K562 (cell line): ENCODE measurements around the gene OSBPL3. TPM values are rescaled to one million over a fixed set of nuclear protein-coding genes. Genes with fewer than 3 reads are reported as not detected.
A peak's percentile ranks its signal among the peaks of the same experiment; 100 is the strongest.

Experiments used
- AFF4 ChIP-seq: sonication (generic); formaldehyde crosslinking; IDR thresholded peaks from 2 replicates; pipeline ENCODE4 v1.8.0; 2023; ENCODE audit warnings: mild to moderate bottlenecking, missing genetic modification reagents
- ATF6 ChIP-seq: sonication (generic); formaldehyde crosslinking; IDR thresholded peaks from 2 replicates; pipeline ENCODE4 v1.4.0; 2020; ENCODE audit warnings: mild to moderate bottlenecking, missing genetic modification reagents
- BRCA1 ChIP-seq, 2 experiments: fragments of 450-650 bp in 1 of 2; sonication (generic) in 1 of 2; formaldehyde crosslinking in 1 of 2; IDR thresholded peaks; 2 replicates each; pipeline versions ENCODE4 v1.5.0 to v1.6.1; 2017 to 2020; ENCODE audit warnings: mild to moderate bottlenecking in 1 of 2, missing genetic modification reagents in 1 of 2
- CBFA2T2 ChIP-seq: fragments of 450-650 bp; conservative IDR thresholded peaks from 2 replicates; pipeline ENCODE4 v1.6.1; 2017; ENCODE audit warnings: mild to moderate bottlenecking
- CREM ChIP-seq: IDR thresholded peaks from 2 replicates; pipeline ENCODE4 v1.6.1; 2014; ENCODE audit warnings: antibody characterized with exemption, low read depth
- E2F5 ChIP-seq: sonication (generic); formaldehyde crosslinking; IDR thresholded peaks from 2 replicates; pipeline ENCODE4 v1.8.0; 2022; ENCODE audit warnings: mild to moderate bottlenecking, missing genetic modification reagents
- E4F1 ChIP-seq: fragments of 250-450 bp; sonication (Bioruptor Pico); IDR thresholded peaks from 2 replicates; pipeline ENCODE4 v1.5.0; 2021; ENCODE audit warnings: mild to moderate bottlenecking, borderline replicate concordance
- GABPB2 ChIP-seq: fragments of 250-450 bp; sonication (Bioruptor Pico); conservative IDR thresholded peaks from 2 replicates; pipeline ENCODE4 v1.5.1; 2021; ENCODE audit warnings: mild to moderate bottlenecking
- PCBP1 ChIP-seq: fragments of 200-400 bp; formaldehyde crosslinking; IDR thresholded peaks from 2 replicates; pipeline ENCODE4 v1.6.1; 2018; ENCODE audit warnings: mild to moderate bottlenecking, low read depth, low read length; ENCODE audit not compliant: poor library complexity, severe bottlenecking
- POLR3G ChIP-seq: IDR thresholded peaks from 2 replicates; pipeline ENCODE4 v1.6.1; 2011; ENCODE audit not compliant: insufficient read length, insufficient replicate concordance; ENCODE audit errors: extremely low read depth
- RFX5 ChIP-seq: IDR thresholded peaks from 2 replicates; pipeline ENCODE4 v1.6.1; 2011; ENCODE audit warnings: low read depth, mild to moderate bottlenecking, improper control_type of control experiment, low read length
- SIN3A ChIP-seq, 2 experiments: fragments of 150-350 bp in 1 of 2; IDR thresholded peaks; 2 replicates each; pipeline ENCODE4 v1.6.1; 2011 to 2016; ENCODE audit warnings: borderline replicate concordance in 2 of 2, low read depth in 2 of 2, low read length in 2 of 2, mild to moderate bottlenecking in 2 of 2, moderate library complexity in 2 of 2; ENCODE audit not compliant: control insufficient read depth in 1 of 2
- SMAD3 ChIP-seq: fragments of 450-650 bp; formaldehyde crosslinking; conservative IDR thresholded peaks from 2 replicates; pipeline ENCODE4 v1.4.0; 2020; ENCODE audit warnings: mild to moderate bottlenecking
- THRA ChIP-seq: fragments of 450-650 bp; IDR thresholded peaks from 2 replicates; pipeline ENCODE4 v1.6.1; 2017; ENCODE audit warnings: mild to moderate bottlenecking, moderate library complexity
- ZNF174 ChIP-seq: fragments of 250-450 bp; sonication (Bioruptor Pico); IDR thresholded peaks from 2 replicates; pipeline ENCODE4 v1.4.0; 2020; ENCODE audit warnings: mild to moderate bottlenecking
- ZNF384 ChIP-seq: IDR thresholded peaks from 2 replicates; pipeline ENCODE4 v1.6.1; 2012; ENCODE audit warnings: low read depth, low read length, improper control_type of control experiment
- polyA plus RNA-seq, 8 experiments: library from polyadenylated mRNA; depleted of rRNA in 4 of 8; stranded (reverse) in 5 of 8; unstranded in 3 of 8; fragments of >200 nt; fragmentation: Nextera tagmentation in 2 of 8; fragmentation: Illumina TruSeq in 1 of 8; extraction: Ambion mirVana in 2 of 8; extraction: Trizol in 1 of 8; gene quantifications; 2 replicates each; pipeline versions ENCODE4 v1.2.1 to v1.2.3, GENCODE V29; 2011 to 2014; ENCODE audit warnings: inconsistent platforms in 1 of 8, missing spikeins in 1 of 8
- total RNA-seq, 7 experiments: library from RNA; depleted of rRNA in 6 of 7; stranded (reverse); fragments of >200 nt in 6 of 7; fragmentation: Illumina TruSeq in 2 of 7; extraction: Trizol in 2 of 7; gene quantifications; 2 replicates each; pipeline versions ENCODE4 v1.2.1 to v1.2.3, GENCODE V29; 2011 to 2021; ENCODE audit warnings: low replicate concordance in 1 of 7

OSBPL3 gene
- total and polyA plus RNA-seq, 9 of the 15 experiments (the other 6 are each of a cell fraction or from before 2014, with no cell fraction given): 4.8 to 37.2 (median 26.5) TPM

- TF ChIP-seq AFF4 (CRISPR knock-in tag) (no peak; the same call in 1 of the 2 replicates), CREM (peak; percentile 80), GABPB2 (no peak), POLR3G (no peak), THRA (no peak), SIN3A (IDR thresholded peaks at IDR 0.05; ENCODE audit: borderline replicate concordance in 2 of 2, control insufficient read depth in 1 of 2, low read depth in 2 of 2, low read length in 2 of 2) (no peak), RFX5 (no peak), SMAD3 (no peak), ATF6 (no peak), ZNF384 (no peak), BRCA1 (IDR thresholded peaks at IDR 0.05) (no peak), BRCA1 (CRISPR knock-in tag; IDR thresholded peaks at IDR 0.05) (no peak), ZNF174 (no peak), E4F1 (CRISPR knock-in tag) (no peak), E2F5 (CRISPR knock-in tag) (no peak), CBFA2T2 (peak; percentile 74), PCBP1 (no peak)
Observed at GRCh38 chr7:24821045-24821753, 158.8 kb downstream of the OSBPL3 start (continued).
